Measurements from ENCODE around the gene CGB7. TPM values are rescaled to one million over a fixed set of nuclear protein-coding genes. Genes with fewer than 3 reads are reported as not detected.

CGB7 gene
- total and polyA plus RNA-seq, 2 donors (not counting 3 experiments of a cell fraction or from before 2014, with no cell fraction given) = 0.41 to 0.42 TPM

GRCh38 chr19:49069026-49069425 lies 11.5 kb upstream of the CGB7 start:
- H2AFZ ChIP-seq (ENCODE audit: low read depth, low read length) = no peak overlapping the region
- DNase-seq (ENCODE audit: low read depth, low spot score) (no peak), FAIRE-seq (no peak)
- H3K27me3 ChIP-seq (ENCODE audit: control insufficient read depth in 2 of 2, insufficient read depth in 2 of 2, low read length in 2 of 2) = peaks cover 49 to 56% of the 10 kb centered on the region in 2 experiments
- H3K9me3 ChIP-seq (replicated peaks; ENCODE audit: control insufficient read depth, insufficient read depth, low read length) = no peaks in the 10 kb centered on the region
- TF ChIP-seq FOS (IDR thresholded peaks at IDR 0.05; ENCODE audit: borderline replicate concordance, insufficient read depth, low read length) = no peak
- no peak for TF ChIP-seq POLR2AphosphoS5 (IDR thresholded peaks at IDR 0.05; ENCODE audit: insufficient read depth, low read depth, low read length)
- no peak for TF ChIP-seq MYC (IDR thresholded peaks at IDR 0.05; ENCODE audit: low read depth, low read length)
- no peak for TF ChIP-seq POLR2A (IDR thresholded peaks at IDR 0.05; ENCODE audit: low read depth, low read length)
- TF ChIP-seq EZH2 (IDR thresholded peaks at IDR 0.05; ENCODE audit: borderline replicate concordance, low read depth, low read length, severe bottlenecking) = no peak
- no peak for TF ChIP-seq CTCF (IDR thresholded peaks at IDR 0.05; ENCODE audit: extremely low read depth in 1 of 2, insufficient read depth in 1 of 2, low read depth in 1 of 2, low read length in 2 of 2)
- no peak for TF ChIP-seq JUN (IDR thresholded peaks at IDR 0.05; ENCODE audit: borderline replicate concordance, insufficient read depth, insufficient read length, low read depth)
- TF ChIP-seq GATA2 (IDR thresholded peaks at IDR 0.05; ENCODE audit: insufficient read depth, insufficient read length, low read depth, low read length) = no peak
- TF ChIP-seq MAX (IDR thresholded peaks at IDR 0.05; ENCODE audit: insufficient read depth, insufficient read length) = no peak
- H3K79me2 ChIP-seq (ENCODE audit: control insufficient read depth, insufficient read depth, low read length) = no peaks in the 10 kb centered on the region
- intact Hi-C loops (cut with micrococcal nuclease) (no loop called here), dilution Hi-C loops (cut with MboI; ENCODE audit: extremely low pct_ligation_motif_present, low sequenced_read_pairs) (no loop called here)
- H3K9ac ChIP-seq (replicated peaks; ENCODE audit: extremely low read depth, insufficient read depth, low read length) = no peak overlapping the region
- no peaks in the 10 kb centered on the region for H3K4me1 ChIP-seq (ENCODE audit: control insufficient read depth, extremely low read depth, insufficient read depth, low read length)
- H3K9me1 ChIP-seq (replicated peaks; ENCODE audit: control insufficient read depth, extremely low read depth, insufficient read depth, low read length) = no peaks in the 10 kb centered on the region
- H3K4me2 ChIP-seq (ENCODE audit: insufficient read depth, low read length) = no peak overlapping the region
- no peaks in the 10 kb centered on the region for H4K20me1 ChIP-seq (replicated peaks; ENCODE audit: control insufficient read depth, extremely low read depth, insufficient read depth, low read length)
- no peak overlapping the region for H3K27ac ChIP-seq (ENCODE audit: insufficient read depth, low read depth, low read length)
- ChIA-PET POLR2A (no interaction called here), CTCF (interaction anchor here (0.8 to 2.0 kb wide), 4 partner anchors 13 to 130 kb away, joined by 3 to 5 read pairs (median 4); no protein-coding TSS in a partner anchor)
- no peak overlapping the region for H3K4me3 ChIP-seq (replicated peaks in 1 of 3; ENCODE audit: insufficient read depth in 1 of 3, low read depth in 1 of 3, low read length in 3 of 3)
- BruUV-seq (replicated peaks) = no TSS peak
- no peaks in the 10 kb centered on the region for H3K36me3 ChIP-seq (ENCODE audit: control insufficient read depth in 2 of 2, extremely low read depth in 1 of 2, insufficient read depth in 2 of 2, low read length in 2 of 2)

Measured in endothelial cell of umbilical vein (primary cell).